Activated naive CD4-positive, alpha-beta T cell treated with anti-CD3 and anti-CD28 coated beads, Interleukin-2, amount 10 ng/mL, durations not matched to agents 7 days and 5 days (primary cell): ENCODE data around the gene PIGQ.

ENCODE experiments used
- CTCF ChIA-PET: fragments of 350-600 bp; sonication (Branson Sonifier 250); formaldehyde crosslinking; loops from one replicate; lab custom pipeline; 2021; ENCODE audit warnings: antibody characterized with exemption; lab: Charles Lee
- DNase-seq: peaks from one replicate; pipeline ENCODE4 v3.0.0-alpha.2; 2020
- H3K27ac Mint-ChIP-seq: one replicate; pipeline ENCODE4 v1.8.0; 2021; ENCODE audit warnings: mild to moderate bottlenecking, moderate library complexity, mixed read lengths
- H3K27me3 Mint-ChIP-seq: one replicate; pipeline ENCODE4 v1.8.0; 2021; ENCODE audit warnings: mild to moderate bottlenecking, mixed read lengths
- H3K36me3 Mint-ChIP-seq: one replicate; pipeline ENCODE4 v1.8.0; 2021; ENCODE audit warnings: mixed read lengths
- H3K4me1 Mint-ChIP-seq: one replicate; pipeline ENCODE4 v1.8.0; 2021; ENCODE audit warnings: mixed read lengths
- H3K4me3 Mint-ChIP-seq: one replicate; pipeline ENCODE4 v1.8.0; 2021; ENCODE audit warnings: mild to moderate bottlenecking, moderate library complexity, mixed read lengths
- H3K9me3 Mint-ChIP-seq: one replicate; pipeline ENCODE4 v1.8.0; 2021; ENCODE audit warnings: mixed read lengths

PIGQ gene

GRCh38 chr16:598823-599739, 29.3 kb downstream of the PIGQ start:
- Mint-ChIP-seq H3K27me3 (no peaks in the 10 kb centered on the region), H3K4me1 (peaks cover 1% of the 10 kb centered on the region), H3K9me3 (no peaks in the 10 kb centered on the region), H3K36me3 (peaks cover 15% of the 10 kb centered on the region), H3K27ac (no peak overlapping the region), H3K4me3 (no peak overlapping the region)
- CTCF ChIA-PET = no interaction called here
- DNase-seq = no peak

DNA sequence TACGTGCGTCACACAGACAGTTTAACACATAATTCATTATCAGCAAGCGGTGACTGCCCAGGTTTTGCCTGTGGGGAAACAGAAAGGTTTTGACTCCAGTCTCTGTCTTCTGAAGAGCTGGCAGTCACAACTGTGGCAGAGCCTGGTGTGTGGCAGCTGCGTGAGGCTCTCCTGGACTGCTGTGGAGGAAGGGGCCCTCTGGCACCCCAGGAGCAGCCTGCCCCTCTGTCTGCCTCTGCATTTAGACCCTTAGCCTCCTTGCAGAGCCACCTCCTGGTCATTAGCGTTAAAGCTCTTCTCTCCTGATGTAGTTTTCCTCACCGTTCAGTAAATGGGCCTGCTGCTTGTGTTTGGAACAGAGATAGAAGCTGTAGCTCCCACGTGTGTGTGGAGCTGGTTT, 31.0 kb downstream of the PIGQ start:
- Mint-ChIP-seq H3K27ac (no peak overlapping the region), H3K27me3 (no peaks in the 10 kb centered on the region), H3K9me3 (no peaks in the 10 kb centered on the region), H3K4me1 (no peaks in the 10 kb centered on the region), H3K4me3 (no peak overlapping the region), H3K36me3 (peaks cover 15% of the 10 kb centered on the region)
- DNase-seq = no peak
- CTCF ChIA-PET = interaction anchor here (1.1 to 1.6 kb wide), 3 partner anchors 9 to 24 kb away, joined by 3 to 6 read pairs (median 4); no protein-coding TSS in a partner anchor

GRCh38 chr16:603933-604332, 34.2 kb downstream of the PIGQ start:
- DNase-seq = no peak
- Mint-ChIP-seq H3K27me3 (no peaks in the 10 kb centered on the region), H3K27ac (no peak overlapping the region), H3K36me3 (peaks cover 3% of the 10 kb centered on the region), H3K9me3 (no peaks in the 10 kb centered on the region), H3K4me3 (no peak overlapping the region), H3K4me1 (no peaks in the 10 kb centered on the region)
- CTCF ChIA-PET = no interaction called here

DNA sequence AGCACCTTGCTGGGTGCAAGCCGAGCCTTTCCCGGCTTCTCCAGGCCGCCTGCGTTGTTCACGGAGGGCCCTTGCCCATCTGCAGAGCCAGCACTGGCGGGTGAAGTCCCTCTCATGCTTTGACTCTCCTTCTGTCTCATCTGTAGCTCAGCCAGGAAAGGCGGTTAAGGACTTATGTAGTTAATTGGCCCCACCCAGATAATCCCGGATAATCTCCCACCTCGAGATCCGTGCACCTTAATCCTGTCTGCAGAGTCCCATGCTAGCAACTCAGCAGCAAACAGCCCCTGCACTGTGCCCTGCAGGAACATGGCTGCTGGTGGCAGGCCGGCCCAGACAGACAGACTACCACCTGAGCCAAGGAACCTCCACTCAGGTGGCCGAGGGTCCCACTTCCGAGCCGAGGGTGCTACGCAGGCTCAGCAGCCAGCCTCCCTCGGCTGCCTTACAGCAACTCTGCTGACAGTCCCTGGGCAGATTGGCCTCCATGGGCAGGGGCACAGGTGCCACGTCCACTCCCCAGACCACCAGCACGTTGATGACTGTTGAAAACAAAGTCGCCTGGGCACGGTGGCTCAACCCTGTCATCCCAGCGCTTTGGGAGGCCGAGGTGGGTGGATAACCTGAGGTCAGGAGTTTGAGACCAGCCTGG, 37.0 kb downstream of the PIGQ start:
- DNase-seq = no peak
- CTCF ChIA-PET = no interaction called here
- no peaks in the 10 kb centered on the region for H3K9me3 Mint-ChIP-seq
- H3K27me3 Mint-ChIP-seq = no peaks in the 10 kb centered on the region
- H3K4me3 Mint-ChIP-seq = no peak overlapping the region
- H3K27ac Mint-ChIP-seq = no peak overlapping the region
- H3K4me1 Mint-ChIP-seq = no peaks in the 10 kb centered on the region
- H3K36me3 Mint-ChIP-seq = no peaks in the 10 kb centered on the region

DNA sequence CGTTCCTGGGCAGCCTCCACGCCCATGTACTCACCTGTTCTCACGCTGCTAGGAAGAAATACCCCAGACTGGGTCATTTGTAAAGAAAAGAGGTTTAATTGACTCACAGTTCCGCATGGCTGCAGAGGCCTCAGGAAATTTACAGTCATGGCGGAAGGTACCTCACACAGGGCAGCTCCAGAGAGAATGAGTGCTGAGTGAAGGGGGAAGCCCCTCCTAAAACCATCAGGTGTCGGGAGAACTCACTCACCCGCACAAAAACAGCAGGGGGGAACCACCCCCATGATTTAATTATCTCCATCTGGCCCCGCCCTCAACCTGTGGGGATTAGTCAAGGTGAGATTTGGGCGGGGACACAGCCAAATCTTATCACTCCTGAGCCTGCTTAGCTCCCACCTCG, 38.3 kb downstream of the PIGQ start:
- Mint-ChIP-seq H3K4me1 (no peaks in the 10 kb centered on the region), H3K27ac (no peak overlapping the region), H3K4me3 (no peak overlapping the region), H3K9me3 (no peaks in the 10 kb centered on the region), H3K36me3 (no peaks in the 10 kb centered on the region), H3K27me3 (no peaks in the 10 kb centered on the region)
- CTCF ChIA-PET = no interaction called here
- no peak for DNase-seq

GRCh38 chr16:609316-609715, 39.5 kb downstream of the PIGQ start:
- no peaks in the 10 kb centered on the region for H3K4me1 Mint-ChIP-seq
- no peak overlapping the region for H3K27ac Mint-ChIP-seq
- H3K27me3 Mint-ChIP-seq = no peaks in the 10 kb centered on the region
- CTCF ChIA-PET = interaction anchor here (1.7 kb wide), 1 partner anchor 8 kb away, joined by 6 read pairs; no protein-coding TSS in a partner anchor
- no peaks in the 10 kb centered on the region for H3K36me3 Mint-ChIP-seq
- no peaks in the 10 kb centered on the region for H3K9me3 Mint-ChIP-seq
- no peak overlapping the region for H3K4me3 Mint-ChIP-seq
- DNase-seq = no peak

DNA sequence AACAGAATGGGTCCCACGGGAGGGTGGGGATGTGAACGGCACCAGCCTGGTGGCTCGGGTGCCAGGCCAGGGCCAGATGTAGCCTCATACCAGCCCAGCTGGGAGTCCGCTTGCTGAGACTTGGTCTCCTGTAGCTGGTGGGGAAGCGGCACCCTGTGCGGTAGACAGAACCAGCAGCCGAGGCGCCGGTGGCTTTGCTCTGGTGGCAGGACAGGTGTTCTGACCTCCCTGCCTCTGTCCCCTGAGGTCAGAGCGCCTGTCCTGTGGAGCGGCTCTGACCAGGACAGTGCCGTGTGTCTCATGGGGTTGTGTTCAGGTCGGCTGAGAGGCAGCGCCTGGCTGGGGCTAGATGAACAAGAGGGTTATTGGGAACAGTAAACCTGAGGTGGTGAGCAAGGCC, 40.2 kb downstream of the PIGQ start:
- H3K9me3 Mint-ChIP-seq = no peaks in the 10 kb centered on the region
- no peak overlapping the region for H3K4me3 Mint-ChIP-seq
- no peak for DNase-seq
- H3K27me3 Mint-ChIP-seq = no peaks in the 10 kb centered on the region
- CTCF ChIA-PET = interaction anchor here (1.7 kb wide), 1 partner anchor 9 kb away, joined by 6 read pairs; no protein-coding TSS in a partner anchor
- H3K4me1 Mint-ChIP-seq = no peaks in the 10 kb centered on the region
- H3K36me3 Mint-ChIP-seq = no peaks in the 10 kb centered on the region
- H3K27ac Mint-ChIP-seq = no peak overlapping the region

- H3K27ac Mint-ChIP-seq = no peak overlapping the region
- H3K36me3 Mint-ChIP-seq = no peaks in the 10 kb centered on the region
- no peak overlapping the region for H3K4me3 Mint-ChIP-seq
- DNase-seq = peak; percentile 58
- H3K9me3 Mint-ChIP-seq = no peaks in the 10 kb centered on the region
- H3K27me3 Mint-ChIP-seq = no peaks in the 10 kb centered on the region
- CTCF ChIA-PET = interaction anchor here (1.7 kb wide), 1 partner anchor 10 kb away, joined by 6 read pairs; no protein-coding TSS in a partner anchor
- H3K4me1 Mint-ChIP-seq = no peaks in the 10 kb centered on the region
These were observed 41.0 kb downstream of the PIGQ start for GRCh38 chr16:610513-611381.

- Mint-ChIP-seq H3K36me3 (no peaks in the 10 kb centered on the region), H3K27ac (no peak overlapping the region), H3K9me3 (no peaks in the 10 kb centered on the region), H3K27me3 (no peaks in the 10 kb centered on the region), H3K4me3 (no peak overlapping the region), H3K4me1 (no peaks in the 10 kb centered on the region)
- CTCF ChIA-PET = no interaction called here
- DNase-seq = no peak
These were observed 45.4 kb downstream of the PIGQ start for GRCh38 chr16:615122-615521.

- Mint-ChIP-seq H3K4me3 (no peak overlapping the region), H3K27me3 (no peaks in the 10 kb centered on the region), H3K36me3 (no peaks in the 10 kb centered on the region), H3K27ac (no peak overlapping the region), H3K9me3 (no peaks in the 10 kb centered on the region), H3K4me1 (no peaks in the 10 kb centered on the region)
- CTCF ChIA-PET = no interaction called here
- DNase-seq = no peak
These were observed 47.2 kb downstream of the PIGQ start for GRCh38 chr16:616733-617586.

- CTCF ChIA-PET = no interaction called here
- no peak overlapping the region for H3K4me3 Mint-ChIP-seq
- no peaks in the 10 kb centered on the region for H3K27me3 Mint-ChIP-seq
- no peaks in the 10 kb centered on the region for H3K36me3 Mint-ChIP-seq
- no peak overlapping the region for H3K27ac Mint-ChIP-seq
- H3K9me3 Mint-ChIP-seq = no peaks in the 10 kb centered on the region
- DNase-seq = no peak
- no peaks in the 10 kb centered on the region for H3K4me1 Mint-ChIP-seq
These were observed 48.1 kb downstream of the PIGQ start for GRCh38 chr16:617855-618254.

DNA sequence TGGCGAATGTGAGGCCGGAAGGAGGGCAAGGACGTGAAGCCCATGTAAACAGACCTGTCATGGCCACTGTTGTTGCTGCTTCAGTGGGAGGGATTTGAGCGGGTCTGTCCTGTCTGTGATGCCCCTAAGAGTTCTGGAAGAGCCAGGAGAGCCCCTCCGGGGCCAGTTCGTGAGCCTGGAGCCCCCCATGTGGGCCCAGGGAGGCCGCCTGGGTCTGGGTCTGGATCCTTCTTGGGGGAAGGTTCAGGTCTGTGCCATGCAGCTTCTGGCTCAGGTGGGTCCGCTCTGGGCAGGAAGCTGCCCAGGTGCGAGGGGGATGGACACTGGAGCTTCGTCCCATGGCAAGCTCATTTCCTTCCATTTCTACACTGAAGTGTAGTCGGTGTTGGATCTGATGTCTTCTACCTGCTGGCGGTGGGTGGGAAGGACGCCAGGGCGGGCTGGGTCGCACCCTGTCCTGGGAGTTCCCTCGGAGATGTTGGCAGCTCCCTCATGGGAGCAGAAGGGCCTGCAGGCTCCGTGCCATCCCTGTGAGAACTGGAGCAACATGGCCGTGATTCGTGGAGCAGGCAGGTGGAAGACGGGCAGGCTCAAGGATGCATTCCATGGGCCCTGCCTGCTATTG, 49.8 kb downstream of the PIGQ start:
- no peak overlapping the region for H3K4me3 Mint-ChIP-seq
- CTCF ChIA-PET = no interaction called here
- no peak for DNase-seq
- no peaks in the 10 kb centered on the region for H3K36me3 Mint-ChIP-seq
- no peaks in the 10 kb centered on the region for H3K9me3 Mint-ChIP-seq
- no peak overlapping the region for H3K27ac Mint-ChIP-seq
- no peaks in the 10 kb centered on the region for H3K27me3 Mint-ChIP-seq
- no peaks in the 10 kb centered on the region for H3K4me1 Mint-ChIP-seq
